HepG2 (cell line): ENCODE data around the gene LYRM9. TPM values are rescaled to one million over a fixed set of nuclear protein-coding genes. Genes with fewer than 3 reads are reported as not detected.

Source experiments
- ATAC-seq: fragments of 200-7000 bp; cut with Tn5 transposase; 3 replicates; pipeline ENCODE4 v1.9.1; 2020; ENCODE audit warnings: mild to moderate bottlenecking, moderate library complexity
- BruUV-seq: library from RNA; stranded (reverse); fragments of 400-500 nt; replicated peaks from 2 replicates; lab custom pipeline; 2021; lab: Mats Ljungman, UMichigan
- CTCF ChIA-PET: fragments of 300-600 bp; formaldehyde crosslinking; extraction: SDS; loops from one replicate; lab custom pipeline; 2021; ENCODE audit warnings: low total read pairs, inconsistent platforms, low intra/inter-chr PET ratio; lab: Yijun Ruan, JAX
- POLR2A ChIA-PET: fragments of 350-600 bp; sonication (Branson Sonifier 250); formaldehyde crosslinking; loops from one replicate; lab custom pipeline; 2020; ENCODE audit warnings: antibody characterized with exemption, inconsistent platforms; lab: Yijun Ruan, JAX
- DNase-seq: peaks from one replicate; pipeline ENCODE4 v3.0.0-alpha.2; 2015; ENCODE audit warnings: low spot score
- FAIRE-seq: peaks from 3 replicates; lab custom pipeline; 2011; peaks lifted over from hg19 to GRCh38; lab: Jason Lieb, UNC
- H2AFZ ChIP-seq: one replicate; pipeline ENCODE4 v1.6.1; 2011; ENCODE audit warnings: low read length, inconsistent platforms
- H3K27ac ChIP-seq: fragments of 300-600 bp; 3 replicates; pipeline ENCODE4 v1.8.0; 2011; ENCODE audit warnings: mixed run types, mild to moderate bottlenecking, mixed read lengths, low read length, inconsistent platforms; ENCODE audit not compliant: insufficient read depth; ENCODE audit errors: extremely low read length
- H3K27me3 ChIP-seq, 2 experiments: fragments of 200-600 bp in 1 of 2; 2 replicates in 1 of 2; 3 replicates in 1 of 2; pipeline versions ENCODE4 v1.6.0 to v1.8.0; 2011; ENCODE audit warnings: low read length in 2 of 2, mild to moderate bottlenecking in 2 of 2, moderate library complexity in 2 of 2, inconsistent platforms in 1 of 2; ENCODE audit not compliant: insufficient read depth in 2 of 2, control insufficient read depth in 1 of 2
- H3K36me3 ChIP-seq, 2 experiments: fragments of 200-600 bp in 1 of 2; replicated peaks in 1 of 2; 2 replicates in 1 of 2; 3 replicates in 1 of 2; pipeline versions ENCODE4 v1.5.1 to v1.8.0; 2011; ENCODE audit warnings: low read length in 2 of 2, inconsistent platforms in 1 of 2; ENCODE audit not compliant: insufficient read depth in 2 of 2, control insufficient read depth in 1 of 2
- H3K4me1 ChIP-seq: 2 replicates; pipeline ENCODE4 v1.5.1; 2012; ENCODE audit warnings: low read length, inconsistent platforms; ENCODE audit not compliant: insufficient read depth
- H3K4me2 ChIP-seq: 2 replicates; pipeline ENCODE4 v1.6.0; 2011; ENCODE audit warnings: low read depth, low read length, inconsistent platforms
- H3K4me3 ChIP-seq, 3 experiments: fragments of 200-600 bp in 1 of 3; sonication (generic), shearing (Covaris generic) in 1 of 3; replicated peaks in 1 of 3; 2 replicates each; pipeline ENCODE4 v1.5.1; 2011 to 2016; ENCODE audit warnings: low read length in 3 of 3, inconsistent platforms in 2 of 3, low read depth in 2 of 3, mild to moderate bottlenecking in 2 of 3, control low read depth in 1 of 3, mixed read lengths in 1 of 3; ENCODE audit not compliant: insufficient read depth in 1 of 3
- H3K79me2 ChIP-seq: one replicate; pipeline ENCODE4 v1.6.1; 2011; ENCODE audit warnings: low read length, inconsistent platforms; ENCODE audit not compliant: insufficient read depth
- H3K9ac ChIP-seq: 2 replicates; pipeline ENCODE4 v1.6.0; 2011; ENCODE audit warnings: mild to moderate bottlenecking, low read depth, low read length, inconsistent platforms; ENCODE audit not compliant: insufficient read depth
- H3K9me3 ChIP-seq: 2 replicates; pipeline ENCODE4 v1.5.1; 2012; ENCODE audit warnings: mild to moderate bottlenecking, low read length
- H4K20me1 ChIP-seq: 2 replicates; pipeline ENCODE4 v1.6.0; 2011; ENCODE audit warnings: inconsistent platforms, mild to moderate bottlenecking, low read length, moderate library complexity; ENCODE audit not compliant: insufficient read depth
- NR2F2 ChIP-seq: IDR thresholded peaks from 2 replicates; pipeline ENCODE4 v1.6.1; 2012; ENCODE audit warnings: low read depth, inconsistent platforms, borderline replicate concordance
- TP53 ChIP-seq: sonication (generic); formaldehyde crosslinking; conservative IDR thresholded peaks from 2 replicates; pipeline ENCODE4 v1.4.0; 2020; ENCODE audit warnings: missing genetic modification reagents
- ZFP90 ChIP-seq: sonication (generic); formaldehyde crosslinking; IDR thresholded peaks from 2 replicates; pipeline ENCODE4 v1.8.0; 2022; ENCODE audit warnings: missing genetic modification reagents, mild to moderate bottlenecking, inconsistent platforms, borderline replicate concordance
- ZNF124 ChIP-seq: sonication (generic); formaldehyde crosslinking; IDR thresholded peaks from 2 replicates; pipeline ENCODE4 v1.4.0; 2020; ENCODE audit warnings: missing genetic modification reagents
- ZNF350 ChIP-seq: sonication (generic); formaldehyde crosslinking; IDR thresholded peaks from 2 replicates; pipeline ENCODE4 v1.4.0; 2020; ENCODE audit warnings: mild to moderate bottlenecking, low read depth, missing genetic modification reagents, borderline replicate concordance
- WGBS: methylation state at CpG from one replicate; pipeline ENCODE4 v1.1.6; 2017; ENCODE audit warnings: low lambda C conversion rate; 5-methylcytosine and 5-hydroxymethylcytosine counted together
- in situ Hi-C: cut with HindIII; loops from 2 replicates; pipeline ENCODE4 v1.10.0; 2017; ENCODE audit warnings: low pct_unique_long_range_greater_than_20kb; ENCODE audit not compliant: extremely low pct_ligation_motif_present
- intact Hi-C: fragments of 100-400 bp; cut with micrococcal nuclease; formaldehyde crosslinking; loops from one replicate; pipeline ENCODE4 v1.10.0; 2022; ENCODE audit not compliant: unreplicated experiment
- polyA plus RNA-seq, 8 experiments: library from polyadenylated mRNA; depleted of rRNA in 3 of 8; stranded (reverse) in 7 of 8; unstranded in 1 of 8; fragments of >200 nt; fragmentation: Illumina TruSeq in 4 of 8; extraction: Trizol in 4 of 8; gene quantifications; 2 replicates each; pipeline versions ENCODE4 v1.2.1 to v1.2.3, GENCODE V29; 2011 to 2016; ENCODE audit warnings: low read depth in 4 of 8, missing spikeins in 1 of 8, mixed read lengths in 1 of 8; ENCODE audit not compliant: insufficient read depth in 1 of 8
- total RNA-seq, 5 experiments: library from RNA; depleted of rRNA; stranded (reverse); fragments of >200 nt; fragmentation: Illumina TruSeq; extraction: Trizol; gene quantifications; 2 replicates each; pipeline ENCODE4 v1.2.3, GENCODE V29; 2016; ENCODE audit warnings: low read depth in 1 of 5
- TF ChIP-seq, protein P1 (sequence below): IDR thresholded peaks from 2 replicates; pipeline ENCODE4 v1.6.1; 2012; ENCODE audit warnings: inconsistent platforms
- TF ChIP-seq, protein P2 (sequence below): sonication (generic); formaldehyde crosslinking; conservative IDR thresholded peaks from 2 replicates; pipeline ENCODE4 v1.8.1; 2023; ENCODE audit warnings: missing genetic modification reagents
- TF ChIP-seq, protein P3 (sequence below): sonication (generic); formaldehyde crosslinking; IDR thresholded peaks from 2 replicates; pipeline ENCODE4 v1.8.1; 2023; ENCODE audit warnings: mild to moderate bottlenecking, moderate library complexity, missing genetic modification reagents

LYRM9 gene
- total and polyA plus RNA-seq, 2 of the 13 experiments (the other 11 are each of a cell fraction or from before 2014, with no cell fraction given): 0.24 to 0.66 TPM

DNA sequence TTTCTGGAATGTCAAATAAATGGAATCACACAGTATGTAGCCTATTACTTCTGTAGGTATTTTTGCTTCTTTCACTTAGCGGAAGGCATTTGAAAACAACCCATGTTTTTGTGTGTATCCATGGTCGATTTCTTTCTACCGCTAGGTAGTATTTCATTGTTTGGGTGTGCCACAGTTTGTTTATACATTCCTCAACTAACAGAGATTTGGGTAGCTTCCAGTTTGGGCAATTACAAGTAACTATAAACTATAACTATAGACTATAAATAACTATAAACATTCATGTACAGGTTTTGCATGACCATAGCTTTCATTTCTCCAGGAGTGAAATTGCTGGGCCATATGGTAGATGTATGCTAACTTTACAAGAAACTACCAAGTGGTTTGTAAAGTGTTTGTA, 40.1 kb downstream of the LYRM9 start:
- ChIA-PET POLR2A (no interaction called here), CTCF (no interaction called here)
- H3K9me3 ChIP-seq: no peaks in the 10 kb centered on the region
- H3K27ac ChIP-seq: no peak overlapping the region
- FAIRE-seq (no peak), DNase-seq (no peak), ATAC-seq (no peak)
- H3K4me2 ChIP-seq: no peak overlapping the region
- WGBS: 53% methylated on average over 3 of the region's 3 CpGs
- no peak overlapping the region for H3K9ac ChIP-seq
- H3K79me2 ChIP-seq: no peaks in the 10 kb centered on the region
- no TSS peak for BruUV-seq
- in situ Hi-C loops (no loop called here), intact Hi-C loops (no loop called here)
- no peak overlapping the region for H2AFZ ChIP-seq
- H3K4me3 ChIP-seq: no peak overlapping the region
- no peaks in the 10 kb centered on the region; the same call in 1 of the 2 replicates for H3K4me1 ChIP-seq
- no peaks in the 10 kb centered on the region for H4K20me1 ChIP-seq
- no peaks in the 10 kb centered on the region for H3K27me3 ChIP-seq
- H3K36me3 ChIP-seq: no peaks in the 10 kb centered on the region
- TF ChIP-seq NR2F2: no peak
- no peak for TF ChIP-seq TP53 (CRISPR knock-in tag)
- TF ChIP-seq, protein P1, sequence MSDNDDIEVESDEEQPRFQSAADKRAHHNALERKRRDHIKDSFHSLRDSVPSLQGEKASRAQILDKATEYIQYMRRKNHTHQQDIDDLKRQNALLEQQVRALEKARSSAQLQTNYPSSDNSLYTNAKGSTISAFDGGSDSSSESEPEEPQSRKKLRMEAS: no peak
- no peak for TF ChIP-seq ZNF124 (CRISPR knock-in tag)
- TF ChIP-seq, protein P2, sequence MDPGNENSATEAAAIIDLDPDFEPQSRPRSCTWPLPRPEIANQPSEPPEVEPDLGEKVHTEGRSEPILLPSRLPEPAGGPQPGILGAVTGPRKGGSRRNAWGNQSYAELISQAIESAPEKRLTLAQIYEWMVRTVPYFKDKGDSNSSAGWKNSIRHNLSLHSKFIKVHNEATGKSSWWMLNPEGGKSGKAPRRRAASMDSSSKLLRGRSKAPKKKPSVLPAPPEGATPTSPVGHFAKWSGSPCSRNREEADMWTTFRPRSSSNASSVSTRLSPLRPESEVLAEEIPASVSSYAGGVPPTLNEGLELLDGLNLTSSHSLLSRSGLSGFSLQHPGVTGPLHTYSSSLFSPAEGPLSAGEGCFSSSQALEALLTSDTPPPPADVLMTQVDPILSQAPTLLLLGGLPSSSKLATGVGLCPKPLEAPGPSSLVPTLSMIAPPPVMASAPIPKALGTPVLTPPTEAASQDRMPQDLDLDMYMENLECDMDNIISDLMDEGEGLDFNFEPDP (CRISPR knock-in tag): no peak
- TF ChIP-seq ZFP90: no peak
- no peak for TF ChIP-seq ZNF350 (CRISPR knock-in tag)
- TF ChIP-seq, protein P3, sequence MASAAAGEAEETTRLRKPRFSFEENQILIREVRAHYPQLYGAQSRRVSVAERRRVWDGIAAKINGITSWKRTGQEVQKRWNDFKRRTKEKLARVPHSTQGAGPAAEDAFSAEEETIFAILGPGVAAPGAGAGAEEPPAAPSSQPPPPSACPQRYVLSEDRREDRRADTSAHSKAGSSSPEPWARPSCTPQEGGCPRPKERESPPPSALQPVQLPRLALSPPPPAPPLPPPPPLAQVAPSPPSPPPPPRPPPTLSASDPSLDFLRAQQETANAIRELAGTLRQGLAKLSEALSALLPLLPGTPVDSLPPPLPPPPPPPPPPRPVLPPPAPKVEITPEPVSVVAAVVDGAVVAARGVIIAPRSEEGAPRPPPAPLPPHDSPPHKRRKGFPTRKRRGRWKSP (CRISPR knock-in tag): no peak
- TF ChIP-seq, all 625 proteins: peak for 0
